Stimulated activated CD8-positive, alpha-beta memory T cell treated with anti-CD3 and anti-CD28 coated beads, Interleukin-4, amount 100 ng/mL, for 1 hour (primary cell): ENCODE data around the gene ZDHHC24.
"Not testable (repeated sequence)": the region's sequence is repeated elsewhere in the genome, so short reads cannot be mapped to it uniquely, and the experiment has no call there.

Experiments used
- DNase-seq, 2 donors: peaks; one replicate each; pipeline ENCODE4 v3.0.0-alpha.2; 2020; ENCODE audit warnings: low read depth in 2 of 2, low spot score in 1 of 2

Gene ZDHHC24

GRCh38 chr11:66545701-66546367 lies at the start of gene ZDHHC24:
Gene ZDHHC24, minus strand, starts transcription at chr11:66546048. Its CDS starts 45 bp downstream, at chr11:66546003.
- peak; percentile 42 to 58 for DNase-seq

- DNase-seq, result no peak
Observed at GRCh38 chr11:66595245-66595904, 49.5 kb upstream of the ZDHHC24 start.

GRCh38 chr11:66593650-66594049 lies 47.8 kb upstream of the ZDHHC24 start:
- no peak for DNase-seq

GRCh38 chr11:66593303-66593635 lies 47.4 kb upstream of the ZDHHC24 start:
- no peak for DNase-seq

GRCh38 chr11:66592457-66593302 lies 46.8 kb upstream of the ZDHHC24 start, which contains the start of the genes CCDC87 and CCS:
Gene CCDC87, minus strand, starts transcription at chr11:66593063. Its CDS starts 48 bp downstream, at chr11:66593015.
Gene CCS, plus strand, starts transcription at chr11:66593185. Its CDS starts 77 bp downstream, at chr11:66593262.
- peak; percentile 98 to 99 for DNase-seq

- DNase-seq, result no peak
Observed at GRCh38 chr11:66591175-66591574, 45.3 kb upstream of the ZDHHC24 start.

- no peak for DNase-seq
Observed at GRCh38 chr11:66589996-66590675, 44.3 kb upstream of the ZDHHC24 start.

GRCh38 chr11:66589315-66589714 lies 43.5 kb upstream of the ZDHHC24 start:
- not testable (repeated sequence) for DNase-seq

- no peak for DNase-seq
Observed at GRCh38 chr11:66586136-66586535, 40.3 kb upstream of the ZDHHC24 start.

- DNase-seq, result not testable (repeated sequence)
Observed at GRCh38 chr11:66585447-66585846, 39.6 kb upstream of the ZDHHC24 start.

- not testable (repeated sequence) for DNase-seq
Observed at GRCh38 chr11:66582565-66583147, 36.8 kb upstream of the ZDHHC24 start.

- no peak for DNase-seq
Observed at GRCh38 chr11:66581261-66581660, 35.4 kb upstream of the ZDHHC24 start.

- no peak for DNase-seq
Observed at GRCh38 chr11:66580803-66581202, 35.0 kb upstream of the ZDHHC24 start.

GRCh38 chr11:66579017-66579606 lies 33.3 kb upstream of the ZDHHC24 start:
- peak; percentile 53 to 68 for DNase-seq

- no peak for DNase-seq
Observed at GRCh38 chr11:66570850-66571180, 25.0 kb upstream of the ZDHHC24 start.

GRCh38 chr11:66570079-66570849 lies 24.4 kb upstream of the ZDHHC24 start:
- no peak for DNase-seq

GRCh38 chr11:66569076-66569475 lies 23.2 kb upstream of the ZDHHC24 start:
- DNase-seq, result no peak

GRCh38 chr11:66568124-66568916 lies 22.5 kb upstream of the ZDHHC24 start, which contains the start of gene CTSF:
Gene CTSF, minus strand, starts transcription at chr11:66568606. Its CDS starts 120 bp downstream, at chr11:66568486.
- DNase-seq, result peak; percentile 41 to 50

- DNase-seq, result no peak
Observed at GRCh38 chr11:66567787-66568123, 21.9 kb upstream of the ZDHHC24 start.
